ENCODE data around the gene PLS1. TPM values are rescaled to one million over a fixed set of nuclear protein-coding genes. Genes with fewer than 3 reads are reported as not detected.
"Not testable (repeated sequence)": the region's sequence is repeated elsewhere in the genome, so short reads cannot be mapped to it uniquely, and the experiment has no call there.

Gene PLS1
- polyA plus RNA-seq, 1 experiment = 1.7 TPM

- Histone ChIP-seq H3K4me3 (ENCODE audit: low read depth, low read length) (no peak overlapping the region), H3K27ac (ENCODE audit: low read depth, low read length) (no peak overlapping the region), H3K27me3 (ENCODE audit: control insufficient read depth, insufficient read depth, low read length) (no peaks in the 10 kb centered on the region), H3K9me3 (ENCODE audit: control insufficient read depth, insufficient read depth, low read length) (peaks cover 2% of the 10 kb centered on the region; the same call in 1 of the 2 replicates)
- no peak for TF ChIP-seq CTCF (IDR thresholded peaks at IDR 0.05; ENCODE audit: low read depth, low read length)
- ChIA-PET CTCF (no interaction called here), POLR2A (no interaction called here)
- no peak for DNase-seq (ENCODE audit: low read depth, low spot score)
Observed at GRCh38 chr3:142563496-142563997, 32.6 kb upstream of the PLS1 start.

- Histone ChIP-seq H3K27ac (ENCODE audit: low read depth, low read length) (no peak overlapping the region), H3K27me3 (ENCODE audit: control insufficient read depth, insufficient read depth, low read length) (no peaks in the 10 kb centered on the region), H3K4me3 (ENCODE audit: low read depth, low read length) (no peak overlapping the region), H3K9me3 (ENCODE audit: control insufficient read depth, insufficient read depth, low read length) (peaks cover 4% of the 10 kb centered on the region; the same call in 1 of the 2 replicates)
- ChIA-PET POLR2A (no interaction called here), CTCF (interaction anchor here (0.6 kb wide), 1 partner anchor 13 kb away, joined by 4 read pairs; no protein-coding TSS in a partner anchor)
- DNase-seq (ENCODE audit: low read depth, low spot score) = no peak
- no peak for TF ChIP-seq CTCF (IDR thresholded peaks at IDR 0.05; ENCODE audit: low read depth, low read length)
Observed at GRCh38 chr3:142566096-142566495, 30.1 kb upstream of the PLS1 start.

GRCh38 chr3:142568393-142569017 is 27.7 kb upstream of the PLS1 start:
- no peak overlapping the region for H3K27ac ChIP-seq (ENCODE audit: low read depth, low read length)
- no peaks in the 10 kb centered on the region for H3K27me3 ChIP-seq (ENCODE audit: control insufficient read depth, insufficient read depth, low read length)
- no peak for DNase-seq (ENCODE audit: low read depth, low spot score)
- CTCF ChIA-PET = no interaction called here
- no peak for TF ChIP-seq CTCF (IDR thresholded peaks at IDR 0.05; ENCODE audit: low read depth, low read length)
- peaks cover 4% of the 10 kb centered on the region; the same call in 1 of the 2 replicates for H3K9me3 ChIP-seq (ENCODE audit: control insufficient read depth, insufficient read depth, low read length)
- no peak overlapping the region for H3K4me3 ChIP-seq (ENCODE audit: low read depth, low read length)
- POLR2A ChIA-PET = no interaction called here

GRCh38 chr3:142569422-142569821 is 26.8 kb upstream of the PLS1 start:
- DNase-seq (ENCODE audit: low read depth, low spot score); H3K27me3 ChIP-seq (ENCODE audit: control insufficient read depth, insufficient read depth, low read length); CTCF ChIA-PET; H3K27ac ChIP-seq (ENCODE audit: low read depth, low read length); H3K4me3 ChIP-seq (ENCODE audit: low read depth, low read length); POLR2A ChIA-PET; H3K9me3 ChIP-seq (ENCODE audit: control insufficient read depth, insufficient read depth, low read length): not testable (repeated sequence)

- H3K27me3 ChIP-seq (ENCODE audit: control insufficient read depth, insufficient read depth, low read length); H3K27ac ChIP-seq (ENCODE audit: low read depth, low read length); H3K9me3 ChIP-seq (ENCODE audit: control insufficient read depth, insufficient read depth, low read length); H3K4me3 ChIP-seq (ENCODE audit: low read depth, low read length); POLR2A ChIA-PET; DNase-seq (ENCODE audit: low read depth, low spot score): not testable (repeated sequence)
- CTCF ChIA-PET = interaction anchor here (0.6 kb wide), 1 partner anchor 894 kb away, joined by 4 read pairs; no protein-coding TSS in a partner anchor
Observed at GRCh38 chr3:142574223-142574622, 22.0 kb upstream of the PLS1 start.

- DNase-seq (ENCODE audit: low read depth, low spot score) = no peak
- ChIA-PET POLR2A (no interaction called here), CTCF (interaction anchor here (0.6 kb wide), 1 partner anchor 894 kb away, joined by 4 read pairs; no protein-coding TSS in a partner anchor)
- Histone ChIP-seq H3K4me3 (ENCODE audit: low read depth, low read length) (no peak overlapping the region), H3K9me3 (ENCODE audit: control insufficient read depth, insufficient read depth, low read length) (no peaks in the 10 kb centered on the region), H3K27me3 (ENCODE audit: control insufficient read depth, insufficient read depth, low read length) (no peaks in the 10 kb centered on the region), H3K27ac (ENCODE audit: low read depth, low read length) (no peak overlapping the region)
- TF ChIP-seq CTCF (IDR thresholded peaks at IDR 0.05; ENCODE audit: low read depth, low read length) = no peak
Observed at GRCh38 chr3:142574665-142575064, 21.5 kb upstream of the PLS1 start.

Data from AG04450 (cell line).